Measurements from ENCODE around the gene UEVLD. TPM values are rescaled to one million over a fixed set of nuclear protein-coding genes. Genes with fewer than 3 reads are reported as not detected.
"Not testable (repeated sequence)": the region's sequence is repeated elsewhere in the genome, so short reads cannot be mapped to it uniquely, and the experiment has no call there.

Gene UEVLD
- total RNA-seq, 8 experiments from 2014 or later, result 6.3 to 39.6 (median 17.4) TPM

DNA sequence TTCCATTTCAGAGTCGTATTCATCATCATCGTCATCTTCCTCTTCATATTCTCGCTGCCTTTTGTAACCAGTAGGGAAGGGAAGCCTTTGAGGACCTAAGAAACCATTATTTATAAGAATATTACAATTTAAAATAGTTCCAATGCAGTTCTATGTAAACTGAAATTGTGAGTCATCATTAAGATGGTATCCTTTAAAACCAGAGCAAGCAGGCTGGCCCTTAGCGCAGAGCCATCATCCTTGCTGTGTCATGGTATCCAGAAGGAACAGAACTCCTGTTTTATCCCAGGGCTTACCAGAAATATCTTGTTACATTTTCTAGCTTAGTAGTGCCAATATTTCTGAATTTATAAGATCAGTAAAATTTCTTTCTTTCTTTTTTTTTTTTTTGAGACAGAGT lies 23.9 kb upstream of the UEVLD start:
- WGBS, 10 experiments, result 69 to 100% (median 83%) methylated on average over 2 to 4 of the region's 4 CpGs
- Histone ChIP-seq H3K4me3 (no peak overlapping the region), H3K27ac (no peak overlapping the region), H3K4me1 (replicated peaks in 1 of 2) (no peaks in the 10 kb centered on the region)
- in situ Hi-C loops (cut with MboI; ENCODE audit: low pct_unique_long_range_greater_than_20kb in 2 of 9, low sequenced_read_pairs in 9 of 9, unreplicated experiment in 9 of 9), result no loop called here
- no peak for ATAC-seq (replicated peaks in 6 of 8)

DNA sequence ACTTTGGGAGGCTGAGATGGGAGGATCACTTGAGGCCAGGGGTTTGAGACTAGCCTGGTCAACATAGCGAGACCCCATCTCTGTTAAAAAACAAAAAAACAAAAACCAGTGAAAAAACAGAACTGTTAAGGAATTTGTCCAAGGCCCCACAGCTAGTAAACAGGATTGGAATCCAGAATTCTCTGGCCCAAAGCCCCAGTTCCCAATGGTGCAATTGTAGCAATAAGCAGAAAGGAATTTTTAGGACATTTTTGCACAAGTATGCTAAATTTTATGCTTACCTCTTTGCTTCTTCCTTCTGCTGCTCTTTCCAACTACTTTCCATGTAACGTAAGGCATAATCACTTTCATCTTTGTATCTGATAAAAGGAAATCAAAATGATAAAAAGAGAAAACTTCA lies 22.7 kb upstream of the UEVLD start:
- no peak for ATAC-seq (replicated peaks in 6 of 8)
- no peaks in the 10 kb centered on the region for H3K4me1 ChIP-seq (replicated peaks in 1 of 2)
- H3K27ac ChIP-seq, result no peak overlapping the region
- in situ Hi-C loops (cut with MboI; ENCODE audit: low pct_unique_long_range_greater_than_20kb in 2 of 9, low sequenced_read_pairs in 9 of 9, unreplicated experiment in 9 of 9), result no loop called here
- 78 to 100% (median 100%) methylated on average over 1 to 2 of the region's 2 CpGs; no CpG with 5 or more reads in 1 of the 10 experiments for WGBS, 10 experiments
- no peak overlapping the region for H3K4me3 ChIP-seq

GRCh38 chr11:18608376-18608775 lies 19.8 kb upstream of the UEVLD start:
- 52 to 100% (median 94%) methylated on average over 1 to 3 of the region's 3 CpGs; no CpG with 5 or more reads in 1 of the 10 experiments for WGBS, 10 experiments
- in situ Hi-C loops (cut with MboI; ENCODE audit: low pct_unique_long_range_greater_than_20kb in 2 of 9, low sequenced_read_pairs in 9 of 9, unreplicated experiment in 9 of 9), result no loop called here
- no peak for ATAC-seq (replicated peaks in 6 of 8)
- H3K4me3 ChIP-seq, result no peak overlapping the region
- H3K27ac ChIP-seq, result no peak overlapping the region
- H3K4me1 ChIP-seq (replicated peaks in 1 of 2), result no peaks in the 10 kb centered on the region

GRCh38 chr11:18600915-18601569 lies 12.5 kb upstream of the UEVLD start:
- in situ Hi-C loops (cut with MboI; ENCODE audit: low pct_unique_long_range_greater_than_20kb in 2 of 9, low sequenced_read_pairs in 9 of 9, unreplicated experiment in 9 of 9), result no loop called here
- no peak for ATAC-seq (replicated peaks in 6 of 8)

DNA sequence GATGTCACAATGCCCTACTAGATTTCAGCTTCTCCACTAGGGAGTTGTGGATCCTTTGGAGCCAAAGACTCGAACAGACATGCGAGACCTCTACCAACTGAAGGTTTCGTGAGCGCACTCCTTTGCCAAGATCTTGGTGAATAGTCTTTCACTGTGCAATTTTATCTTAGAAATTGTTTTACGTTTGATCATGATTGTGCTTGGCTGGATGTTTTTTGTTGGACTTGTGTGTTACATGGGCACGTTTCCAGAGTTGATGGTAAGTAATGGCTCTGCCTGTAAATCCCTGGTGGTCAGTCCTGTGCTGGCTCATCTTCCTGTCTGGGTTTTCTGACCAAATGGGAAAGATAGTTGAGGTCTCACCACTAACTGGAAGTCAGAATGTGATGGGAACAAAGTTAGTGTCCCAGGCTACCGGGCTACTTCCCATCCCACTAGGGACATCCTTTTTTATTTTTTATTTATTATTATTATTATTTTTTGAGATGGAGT lies 11.3 kb upstream of the UEVLD start, which contains the start of gene MISFA:
Gene MISFA (plus strand): TSS at position 51 of the 492 bp plus-strand sequence. CDS start 140 bp downstream, at position 191.
- Histone ChIP-seq H3K27ac (no peak within 1 kb of the TSS), H3K4me1 (replicated peaks in 1 of 2) (no peaks in the 10 kb centered on the region), H3K4me3 (no peak within 1 kb of the TSS)
- 80 to 100% (median 93%) methylated on average over 2 to 7 of the region's 7 CpGs; no CpG with 5 or more reads in 4 of the 10 experiments for WGBS, 10 experiments
- in situ Hi-C loops (cut with MboI; ENCODE audit: low pct_unique_long_range_greater_than_20kb in 2 of 9, low sequenced_read_pairs in 9 of 9, unreplicated experiment in 9 of 9), result no loop called here
- ATAC-seq (replicated peaks in 6 of 8), result no peak

More at GRCh38 chr11:18600915-18601569, 12.5 kb upstream of the UEVLD start:
- Histone ChIP-seq H3K4me3 (no peak overlapping the region), H3K4me1 (replicated peaks in 1 of 2) (no peaks in the 10 kb centered on the region), H3K27ac (no peak overlapping the region)
- WGBS, 10 experiments, result 70 to 100% (median 96%) methylated on average over 1 to 3 of the region's 4 CpGs; no CpG with 5 or more reads in 4 of the 10 experiments

- WGBS, 10 experiments, result 10 to 63% (median 40%) methylated on average over 2 to 3 of the region's 5 CpGs; no CpG with 5 or more reads in 7 of the 10 experiments
- no peak overlapping the region for H3K27ac ChIP-seq
- peak in 4 of 8 experiments; percentile 11 to 75 (median 60) for ATAC-seq (replicated peaks in 6 of 8)
- in situ Hi-C loops (cut with MboI; ENCODE audit: low pct_unique_long_range_greater_than_20kb in 2 of 9, low sequenced_read_pairs in 9 of 9, unreplicated experiment in 9 of 9), result no loop called here
- no peak overlapping the region for H3K4me3 ChIP-seq
- peaks cover 3 to 5% of the 10 kb centered on the region in 2 donors for H3K4me1 ChIP-seq (replicated peaks in 1 of 2)
These were observed 6.6 kb upstream of the UEVLD start for GRCh38 chr11:18594999-18595749.

GRCh38 chr11:18594088-18594487 lies 5.6 kb upstream of the UEVLD start:
- H3K4me3 ChIP-seq; ATAC-seq (replicated peaks in 6 of 8); H3K27ac ChIP-seq; in situ Hi-C loops (cut with MboI; ENCODE audit: low pct_unique_long_range_greater_than_20kb in 2 of 9, low sequenced_read_pairs in 9 of 9, unreplicated experiment in 9 of 9): not testable (repeated sequence)
- peaks cover 11 to 12% of the 10 kb centered on the region in 2 donors for H3K4me1 ChIP-seq (replicated peaks in 1 of 2)
- WGBS, 10 experiments, result 80 to 100% (median 97%) methylated on average over 1 to 5 of the region's 5 CpGs; no CpG with 5 or more reads in 2 of the 10 experiments

DNA sequence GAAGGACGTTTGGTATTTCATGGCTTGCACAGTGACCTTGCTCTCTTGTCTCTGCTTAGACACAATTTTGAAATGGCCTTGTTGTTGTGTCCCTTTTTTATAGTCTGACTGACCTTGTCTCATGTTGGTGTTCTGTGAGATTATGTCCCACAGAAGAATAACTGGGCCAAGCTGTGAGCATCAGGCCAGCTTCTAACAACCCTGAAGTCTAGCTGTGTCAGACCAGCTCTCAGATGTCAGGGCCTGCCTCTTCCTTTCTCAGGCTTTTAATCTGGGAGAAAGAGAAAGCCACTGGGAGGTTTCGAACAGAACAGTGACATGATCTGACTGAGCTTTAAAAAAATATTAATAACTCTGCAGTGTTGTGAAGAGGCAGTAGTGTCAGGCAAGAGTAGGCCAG lies 2.0 kb upstream of the UEVLD start:
- in situ Hi-C loops (cut with MboI; ENCODE audit: low pct_unique_long_range_greater_than_20kb in 2 of 9, low sequenced_read_pairs in 9 of 9, unreplicated experiment in 9 of 9), result no loop called here
- ATAC-seq (replicated peaks in 6 of 8), result no peak
- no peak overlapping the region for H3K27ac ChIP-seq
- H3K4me1 ChIP-seq (replicated peaks in 1 of 2), result peaks cover 15 to 17% of the 10 kb centered on the region in 2 donors
- WGBS, 10 experiments, result 14 to 100% (median 72%) methylated on average over 1 to 2 of the region's 2 CpGs; no CpG with 5 or more reads in 3 of the 10 experiments
- H3K4me3 ChIP-seq, result no peak overlapping the region

- H3K4me3 ChIP-seq, result no peak overlapping the region
- no peak overlapping the region for H3K27ac ChIP-seq
- 80 to 100% (median 94%) methylated on average over 1 of the region's 1 CpG; no CpG with 5 or more reads in 4 of the 10 experiments for WGBS, 10 experiments
- in situ Hi-C loops (cut with MboI; ENCODE audit: low pct_unique_long_range_greater_than_20kb in 2 of 9, low sequenced_read_pairs in 9 of 9, unreplicated experiment in 9 of 9), result no loop called here
- no peaks in the 10 kb centered on the region for H3K4me1 ChIP-seq (replicated peaks in 1 of 2)
- no peak for ATAC-seq (replicated peaks in 6 of 8)
These were observed 6.7 kb downstream of the UEVLD start for GRCh38 chr11:18581825-18582224.

DNA sequence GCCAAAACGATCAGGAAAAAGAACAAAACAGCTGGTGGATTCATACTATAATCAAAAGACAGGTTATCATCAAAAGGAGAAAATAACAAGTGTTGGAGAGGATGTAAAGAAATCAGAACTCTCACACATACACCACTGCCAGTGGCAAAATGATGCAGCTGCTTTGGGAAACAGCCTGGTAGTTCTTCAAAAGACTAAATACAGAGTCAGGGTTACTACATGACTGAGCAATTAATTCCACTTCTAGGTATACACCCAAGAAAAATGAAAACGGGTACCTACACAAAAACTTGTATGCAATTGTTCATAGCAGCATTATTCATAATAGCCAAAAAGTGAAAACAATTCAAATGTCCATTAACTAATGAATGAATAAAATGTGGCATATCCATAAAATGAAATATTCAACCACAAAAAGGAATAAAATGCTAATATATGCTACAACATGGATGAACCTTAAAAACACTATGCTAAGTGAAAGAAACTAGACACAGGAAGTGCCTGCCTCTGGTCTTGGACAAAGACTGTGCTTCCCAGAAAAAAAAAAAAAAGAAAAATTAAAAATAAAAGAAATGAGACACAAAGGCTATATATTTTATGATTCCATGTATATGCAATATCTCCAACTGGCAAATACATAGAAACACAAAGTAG lies 8.3 kb downstream of the UEVLD start:
- H3K27ac ChIP-seq, result no peak overlapping the region
- in situ Hi-C loops (cut with MboI; ENCODE audit: low pct_unique_long_range_greater_than_20kb in 2 of 9, low sequenced_read_pairs in 9 of 9, unreplicated experiment in 9 of 9), result no loop called here
- WGBS, 10 experiments, result 0 to 94% (median 55%) methylated on average over 2 of the region's 2 CpGs; no CpG with 5 or more reads in 2 of the 10 experiments
- H3K4me1 ChIP-seq (replicated peaks in 1 of 2), result no peaks in the 10 kb centered on the region
- H3K4me3 ChIP-seq, result no peak overlapping the region
- ATAC-seq (replicated peaks in 6 of 8), result peak in 3 of 8 experiments; percentile 81 to 88 (median 88)

DNA sequence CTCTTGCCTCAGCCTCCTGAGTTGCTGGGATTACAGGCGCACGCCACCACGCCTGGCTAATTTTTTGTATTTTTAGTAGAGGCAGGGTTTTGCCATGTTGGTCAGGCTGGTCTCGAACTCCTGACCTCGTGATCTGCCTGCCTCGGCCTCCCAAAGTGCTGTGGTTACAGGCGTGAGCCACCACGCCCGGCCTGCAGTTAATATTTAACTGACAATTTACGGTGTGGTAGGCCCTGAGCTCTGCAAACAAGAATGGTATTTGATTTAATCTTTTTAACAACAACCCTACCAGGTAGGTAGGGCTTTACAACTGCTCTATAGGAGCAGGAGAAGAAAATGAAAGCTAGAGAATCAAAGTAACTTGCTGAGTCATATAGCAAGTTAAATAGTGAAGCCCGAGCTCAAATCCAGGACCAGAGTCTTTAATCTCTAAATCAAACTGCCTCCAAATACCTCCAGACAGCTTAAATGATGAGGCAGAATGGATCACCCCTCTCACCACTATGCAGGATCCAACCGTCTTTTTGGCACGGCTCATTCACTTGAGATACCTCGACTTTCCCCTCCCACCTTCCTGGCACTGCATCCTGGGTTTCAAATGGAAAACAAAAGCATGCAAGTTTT lies 9.4 kb downstream of the UEVLD start:
- Histone ChIP-seq H3K4me3 (no peak overlapping the region), H3K4me1 (replicated peaks in 1 of 2) (no peaks in the 10 kb centered on the region), H3K27ac (no peak overlapping the region)
- in situ Hi-C loops (cut with MboI; ENCODE audit: low pct_unique_long_range_greater_than_20kb in 2 of 9, low sequenced_read_pairs in 9 of 9, unreplicated experiment in 9 of 9), result no loop called here
- no peak for ATAC-seq (replicated peaks in 6 of 8)
- WGBS, 10 experiments, result 80 to 93% (median 87%) methylated on average over 1 to 13 of the region's 14 CpGs; no CpG with 5 or more reads in 3 of the 10 experiments

GRCh38 chr11:18575361-18575760 lies 13.2 kb downstream of the UEVLD start:
- H3K4me3 ChIP-seq, result no peak overlapping the region
- H3K4me1 ChIP-seq (replicated peaks in 1 of 2), result no peaks in the 10 kb centered on the region
- in situ Hi-C loops (cut with MboI; ENCODE audit: low pct_unique_long_range_greater_than_20kb in 2 of 9, low sequenced_read_pairs in 9 of 9, unreplicated experiment in 9 of 9), result no loop called here
- no peak overlapping the region for H3K27ac ChIP-seq
- no peak for ATAC-seq (replicated peaks in 6 of 8)
- WGBS, 10 experiments, result 89 to 100% (median 100%) methylated on average over 1 of the region's 1 CpG; no CpG with 5 or more reads in 6 of the 10 experiments
